Esophagus squamous epithelium (tissue), 4 donors: ENCODE data around the gene SLC19A1.

Source experiments
- POLR2A ChIP-seq, 4 donors: fragments of 450-650 bp; IDR thresholded peaks; one replicate each; pipeline ENCODE4 v1.6.1; 2017; ENCODE audit warnings: antibody characterized with exemption in 4 of 4, mild to moderate bottlenecking in 4 of 4, moderate library complexity in 3 of 4
- TF ChIP-seq, protein P1 (sequence below), 6 experiments: fragments of 450-650 bp in 4 of 6; fragments of 200-600 bp in 2 of 6; sonication (generic) in 2 of 6; IDR thresholded peaks; one replicate each; pipeline ENCODE4 v1.5.1; 2016 to 2019; ENCODE audit warnings: antibody characterized with exemption in 6 of 6, mild to moderate bottlenecking in 4 of 6, moderate library complexity in 4 of 6

DNA sequence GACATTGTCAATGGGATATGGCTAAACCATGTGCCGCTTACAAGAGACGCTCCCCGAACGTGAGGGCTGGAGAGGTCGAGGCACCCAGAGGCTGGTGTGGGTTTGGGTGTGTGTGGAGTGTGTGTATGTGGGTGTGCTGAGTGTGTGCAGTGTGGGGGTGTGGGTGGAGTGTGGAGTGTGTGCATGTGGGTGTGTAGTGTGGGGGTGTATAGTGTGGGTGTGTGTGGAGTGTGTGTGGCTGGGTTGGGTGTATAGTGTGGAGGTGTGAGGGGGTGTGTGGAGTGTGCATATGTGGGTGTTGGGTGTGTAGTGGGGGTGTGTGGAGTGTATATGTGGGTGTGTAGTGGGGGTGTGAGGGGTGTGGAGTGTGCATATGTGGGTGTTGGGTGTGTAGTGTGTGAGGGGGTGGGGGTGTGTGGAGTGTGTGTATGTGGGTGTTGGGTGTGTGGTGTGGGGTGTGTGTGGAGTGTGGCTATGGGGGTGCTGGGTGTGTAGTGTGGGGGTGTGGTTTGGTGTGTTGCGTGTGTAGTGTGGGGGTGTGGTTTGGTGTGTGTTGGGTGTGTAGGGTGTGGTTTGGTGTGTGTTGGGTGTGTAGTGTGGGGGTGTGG lies 42.2 kb downstream of the SLC19A1 start:
- no peak for TF ChIP-seq POLR2A (IDR thresholded peaks at IDR 0.05)
- TF ChIP-seq, protein P1, sequence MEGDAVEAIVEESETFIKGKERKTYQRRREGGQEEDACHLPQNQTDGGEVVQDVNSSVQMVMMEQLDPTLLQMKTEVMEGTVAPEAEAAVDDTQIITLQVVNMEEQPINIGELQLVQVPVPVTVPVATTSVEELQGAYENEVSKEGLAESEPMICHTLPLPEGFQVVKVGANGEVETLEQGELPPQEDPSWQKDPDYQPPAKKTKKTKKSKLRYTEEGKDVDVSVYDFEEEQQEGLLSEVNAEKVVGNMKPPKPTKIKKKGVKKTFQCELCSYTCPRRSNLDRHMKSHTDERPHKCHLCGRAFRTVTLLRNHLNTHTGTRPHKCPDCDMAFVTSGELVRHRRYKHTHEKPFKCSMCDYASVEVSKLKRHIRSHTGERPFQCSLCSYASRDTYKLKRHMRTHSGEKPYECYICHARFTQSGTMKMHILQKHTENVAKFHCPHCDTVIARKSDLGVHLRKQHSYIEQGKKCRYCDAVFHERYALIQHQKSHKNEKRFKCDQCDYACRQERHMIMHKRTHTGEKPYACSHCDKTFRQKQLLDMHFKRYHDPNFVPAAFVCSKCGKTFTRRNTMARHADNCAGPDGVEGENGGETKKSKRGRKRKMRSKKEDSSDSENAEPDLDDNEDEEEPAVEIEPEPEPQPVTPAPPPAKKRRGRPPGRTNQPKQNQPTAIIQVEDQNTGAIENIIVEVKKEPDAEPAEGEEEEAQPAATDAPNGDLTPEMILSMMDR (IDR thresholded peaks at IDR 0.05): no peak
